ENCODE data around the gene ATPAF2.

Gene ATPAF2

DNA sequence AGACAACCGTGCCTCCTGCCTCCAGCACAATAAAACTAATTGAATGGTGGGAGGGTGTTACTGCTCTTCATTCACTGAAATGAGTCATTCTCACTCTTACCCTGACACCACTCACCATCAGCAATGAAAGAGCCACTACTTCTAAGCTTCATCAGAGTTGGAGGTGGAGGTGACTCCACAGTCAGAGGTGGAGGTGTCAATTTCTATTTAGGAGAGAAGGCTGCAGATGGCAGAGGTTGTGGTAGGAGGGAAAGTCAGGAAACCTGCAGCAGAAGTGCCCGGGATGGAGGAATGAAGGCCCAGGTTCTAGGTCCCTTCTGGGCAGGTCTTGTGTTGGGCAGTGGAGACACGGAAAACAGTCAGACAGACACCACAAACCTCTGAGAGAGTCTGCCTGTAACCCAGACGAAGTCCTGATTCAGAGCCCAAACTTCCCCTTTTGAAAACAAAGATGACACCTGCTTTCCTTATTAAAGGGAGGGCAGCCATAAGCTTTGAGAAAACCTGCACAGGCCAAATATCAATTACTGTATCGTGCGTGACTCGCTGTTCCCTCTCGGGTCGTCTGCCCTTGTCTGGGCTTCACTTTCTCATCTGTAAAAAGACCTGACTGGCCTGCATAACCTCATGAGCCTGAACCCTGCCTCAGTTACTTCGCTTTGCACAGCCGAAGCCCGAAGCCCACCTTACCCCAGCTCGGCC is 668 bp downstream of the ATPAF2 start:
- DNase-seq: peak; percentile 34

DNA sequence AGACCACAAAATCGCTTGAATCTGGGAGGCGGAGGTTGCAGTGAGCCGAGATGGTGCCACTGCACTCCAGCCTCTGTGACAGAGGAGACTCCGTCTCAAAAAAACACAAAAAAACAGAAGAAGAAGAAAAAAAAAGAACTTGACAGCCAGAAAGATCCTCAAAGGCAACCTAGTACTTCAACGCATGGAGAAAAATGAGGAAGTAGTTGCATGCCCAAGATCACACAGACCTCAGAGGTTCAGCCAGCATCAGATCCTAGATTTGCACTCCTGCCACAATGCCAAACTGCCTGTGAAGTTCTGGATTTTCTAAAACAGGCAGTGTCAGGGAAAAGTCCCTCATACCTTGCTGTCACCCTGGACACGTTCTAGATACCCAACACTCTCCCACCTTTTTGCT is 1.5 kb downstream of the ATPAF2 start:
- no peak for DNase-seq

DNA sequence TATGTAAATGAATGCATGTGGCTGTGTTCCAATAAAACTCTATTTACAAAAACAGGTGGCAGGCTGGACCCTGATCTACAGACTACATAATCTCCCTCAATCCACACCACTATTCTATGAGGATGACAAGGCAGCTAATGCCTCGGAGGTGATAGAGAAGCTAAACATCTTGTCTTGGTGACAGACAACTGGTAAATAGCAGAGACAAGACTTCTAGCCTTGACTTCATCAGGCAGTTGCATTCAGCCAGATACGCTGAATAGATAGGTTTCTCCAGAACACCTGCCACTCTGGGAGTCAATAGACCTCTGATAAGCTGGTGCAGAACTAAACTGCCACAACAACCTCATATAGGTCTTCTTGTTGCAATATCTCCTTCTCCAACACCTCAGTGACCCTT is 3.3 kb downstream of the ATPAF2 start:
- no peak for DNase-seq

DNA sequence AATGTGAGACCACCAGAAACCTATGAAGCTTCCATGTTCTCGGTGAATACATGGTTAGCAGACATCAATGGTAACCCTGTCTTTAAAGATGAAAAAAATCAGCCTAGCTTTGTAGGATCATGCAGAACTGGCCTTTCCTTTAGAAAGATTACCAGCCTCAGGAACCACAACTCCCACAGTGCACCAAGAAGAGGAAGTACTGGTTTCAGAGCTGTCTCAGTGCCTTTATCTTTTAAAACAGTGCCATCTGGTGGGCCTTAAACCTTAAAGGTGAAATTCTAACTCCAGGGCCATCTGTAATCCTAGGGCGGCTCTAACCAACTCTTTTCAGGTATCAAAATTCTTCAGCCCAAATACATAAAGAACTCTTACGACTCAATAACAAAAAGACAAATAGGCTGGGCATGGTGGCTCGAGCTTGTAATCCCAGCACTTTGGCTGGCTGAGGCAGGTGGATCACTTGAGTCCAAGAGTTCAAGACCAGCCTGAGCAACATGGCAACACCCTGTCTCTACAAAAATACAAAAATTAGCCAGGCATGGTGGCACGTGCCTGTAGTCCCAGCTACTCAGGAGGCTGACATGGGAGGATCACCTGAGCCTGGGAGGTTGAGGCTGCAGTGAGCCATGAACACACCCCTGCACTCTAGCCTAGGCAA is 5.4 kb downstream of the ATPAF2 start:
- DNase-seq: peak; percentile 48

DNA sequence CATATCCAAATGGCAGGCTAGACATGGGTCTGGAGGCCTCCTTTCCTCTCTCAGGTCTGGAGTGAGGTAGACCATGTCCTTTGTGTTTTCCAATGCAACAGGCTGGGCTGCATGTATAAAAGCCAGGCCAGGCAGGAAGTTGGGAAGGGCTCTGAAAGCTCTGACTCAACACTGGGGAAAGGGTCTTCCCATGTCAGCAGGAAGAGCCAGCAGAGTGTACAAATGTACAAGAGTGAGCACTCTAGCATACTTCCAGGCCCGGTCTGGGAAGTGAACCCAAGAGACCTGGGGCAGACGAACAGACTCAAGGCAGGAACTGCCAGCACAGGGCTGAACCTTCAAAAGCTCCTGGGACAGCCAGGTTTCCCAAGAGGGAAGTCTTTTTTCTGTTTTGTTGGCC is 7.0 kb downstream of the ATPAF2 start:
- no peak for DNase-seq

DNA sequence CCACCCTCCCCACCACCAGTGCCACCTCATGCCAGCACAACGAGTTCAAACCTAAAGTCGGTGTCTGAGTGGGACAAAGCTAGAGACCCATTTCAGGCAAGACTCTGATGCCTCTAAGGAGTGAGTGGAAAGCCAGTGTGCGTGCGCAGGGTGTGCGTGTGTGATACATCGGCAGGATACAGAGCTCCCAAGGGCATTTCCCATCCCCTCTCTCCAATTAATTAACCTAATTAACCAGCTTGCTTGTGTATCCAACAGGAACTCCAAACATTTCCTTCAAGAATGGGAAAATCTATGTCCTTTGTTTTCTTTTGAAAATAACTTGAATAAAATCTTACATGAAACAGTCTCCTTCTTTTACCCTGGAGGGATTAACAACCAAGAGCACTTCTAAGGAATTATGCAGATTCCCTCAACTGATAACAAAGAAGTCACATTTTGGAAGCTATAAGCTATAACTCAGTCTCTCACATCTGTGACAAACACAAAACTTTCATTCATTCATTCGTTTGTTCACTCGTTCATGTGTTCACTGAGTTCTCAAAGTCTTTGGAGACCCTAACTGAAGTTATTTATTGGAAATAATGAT is 9.9 kb downstream of the ATPAF2 start:
- DNase-seq: no peak

DNA sequence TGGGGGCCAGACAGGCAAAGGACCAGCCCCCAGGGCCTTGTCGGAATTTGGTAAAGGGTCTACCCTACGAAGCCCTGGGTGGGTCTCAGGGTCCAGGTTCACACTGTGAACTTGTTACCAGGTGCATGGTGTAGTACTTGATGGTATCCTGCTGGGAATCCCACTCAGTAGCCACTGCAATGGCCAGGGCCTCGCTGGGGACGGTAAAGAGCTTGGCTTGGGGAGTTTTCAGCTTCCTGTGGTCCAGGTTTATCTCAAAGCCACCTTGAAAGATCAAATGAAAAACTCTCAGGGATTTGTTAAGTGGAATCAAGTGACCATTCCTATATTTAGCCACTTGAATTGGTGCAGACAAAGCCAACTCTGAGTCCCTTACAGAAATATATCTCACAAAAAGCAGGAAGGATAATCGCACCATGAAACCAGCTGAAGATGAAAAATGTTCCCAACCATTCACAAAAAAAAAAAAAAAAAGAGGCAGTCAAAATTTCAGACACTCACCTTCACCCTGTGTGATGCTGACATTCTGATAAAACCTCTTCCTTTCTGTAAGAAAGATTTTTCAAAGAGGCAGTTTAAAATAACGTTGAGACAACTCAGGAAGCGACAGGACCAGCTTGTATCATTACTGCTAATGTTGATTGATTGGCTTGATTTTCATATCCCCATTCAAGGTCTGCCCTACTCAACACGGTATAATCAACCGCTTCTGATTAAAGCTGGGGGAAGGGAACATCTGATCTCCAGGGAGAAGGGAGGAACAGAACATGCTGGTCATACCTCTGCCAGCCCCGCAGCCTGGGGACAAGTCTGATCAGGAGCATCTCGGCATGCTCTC is 10.6 kb downstream of the ATPAF2 start:
- no peak for DNase-seq

DNA sequence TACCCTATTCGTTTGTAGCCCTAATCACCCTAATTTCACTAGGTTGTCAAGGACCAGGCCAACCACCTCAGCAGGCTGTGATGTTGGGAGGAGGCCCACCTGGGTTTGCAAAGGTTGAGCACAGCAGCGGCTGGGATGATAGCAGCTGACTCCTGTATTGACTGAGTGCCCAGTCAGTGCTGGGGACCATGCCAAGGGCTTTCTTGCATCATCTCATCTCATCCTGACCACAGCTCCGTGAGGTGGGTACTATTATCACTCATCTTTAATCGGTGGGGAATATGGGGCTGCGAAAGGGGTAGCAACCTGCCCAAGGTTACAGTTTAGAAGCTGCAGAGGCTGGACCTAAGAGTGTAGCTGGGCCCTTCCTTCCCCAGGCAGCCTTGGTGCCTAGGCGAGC is 11.7 kb downstream of the ATPAF2 start:
- DNase-seq: no peak

DNA sequence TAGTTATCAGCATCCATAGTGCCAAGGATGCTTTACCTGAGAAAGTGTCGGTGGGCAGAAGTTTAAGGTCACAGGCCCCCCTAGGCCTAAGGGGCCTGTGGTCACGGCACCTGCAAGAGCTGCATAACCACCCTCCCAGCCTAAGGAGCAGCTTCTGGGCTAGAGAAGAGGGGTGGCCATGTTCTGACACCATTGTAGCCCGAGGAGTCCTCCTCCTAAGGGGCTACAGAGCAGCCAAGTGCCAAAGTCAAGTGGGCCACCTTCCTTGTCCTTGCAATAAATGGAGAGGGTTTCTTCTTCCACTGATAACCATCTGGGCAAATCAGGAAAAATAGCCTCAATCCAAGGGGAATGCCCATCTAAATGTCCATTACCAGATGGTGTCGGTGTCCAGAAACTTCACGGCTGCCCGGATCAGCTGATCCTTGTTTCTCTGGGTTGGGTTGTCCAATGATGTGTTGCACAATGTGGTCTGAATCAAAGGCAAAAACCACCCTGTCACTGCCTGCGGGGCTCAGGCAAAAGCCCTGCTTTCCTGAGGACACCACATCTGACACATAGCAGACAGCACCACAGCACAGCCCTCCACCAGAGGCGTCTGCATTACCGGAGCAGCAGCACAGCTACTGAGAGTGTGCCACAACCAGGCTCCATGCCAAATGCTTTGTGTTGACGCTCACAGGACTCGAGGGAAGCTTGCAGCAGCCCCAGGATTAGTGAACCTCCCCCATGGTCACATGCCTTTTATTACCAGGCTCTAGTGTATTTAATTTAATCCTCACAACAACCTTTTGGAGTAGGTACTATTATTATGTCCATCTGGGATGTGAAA is 12.8 kb downstream of the ATPAF2 start:
- DNase-seq: no peak

DNA sequence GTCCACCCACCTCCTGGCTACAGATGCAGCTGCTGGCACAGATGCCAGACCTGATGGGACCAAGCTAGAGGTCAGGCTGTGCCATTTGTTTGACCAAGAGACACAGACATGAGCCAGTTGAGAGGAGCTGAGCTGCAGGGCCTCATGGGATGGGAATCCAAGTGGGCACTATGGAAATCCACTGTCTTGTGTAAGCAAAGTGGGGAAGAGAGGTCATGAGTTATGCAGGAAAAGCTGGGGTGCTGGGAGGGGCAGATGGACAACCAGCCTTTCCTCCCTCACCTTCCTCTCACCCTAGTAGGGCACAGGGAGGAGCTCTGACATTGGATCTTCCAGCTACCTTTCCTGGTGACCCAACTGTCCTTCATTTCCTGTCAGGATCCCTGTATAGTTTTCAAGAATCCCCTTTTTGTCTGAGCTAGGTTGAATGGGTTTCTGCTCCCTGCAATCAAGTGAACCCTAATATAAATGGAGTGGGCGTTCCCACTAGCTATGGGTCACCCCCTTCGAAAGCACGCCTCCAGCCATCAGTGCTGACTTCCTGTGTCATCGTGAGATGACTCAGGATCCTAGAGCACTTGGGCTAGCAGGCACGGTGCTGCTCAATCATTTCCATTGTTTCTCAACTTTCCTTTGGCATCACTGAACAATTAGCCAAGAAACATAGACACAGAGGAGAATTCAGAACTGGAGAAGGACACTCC is 13.6 kb downstream of the ATPAF2 start:
- peak; percentile 37 for DNase-seq

DNA sequence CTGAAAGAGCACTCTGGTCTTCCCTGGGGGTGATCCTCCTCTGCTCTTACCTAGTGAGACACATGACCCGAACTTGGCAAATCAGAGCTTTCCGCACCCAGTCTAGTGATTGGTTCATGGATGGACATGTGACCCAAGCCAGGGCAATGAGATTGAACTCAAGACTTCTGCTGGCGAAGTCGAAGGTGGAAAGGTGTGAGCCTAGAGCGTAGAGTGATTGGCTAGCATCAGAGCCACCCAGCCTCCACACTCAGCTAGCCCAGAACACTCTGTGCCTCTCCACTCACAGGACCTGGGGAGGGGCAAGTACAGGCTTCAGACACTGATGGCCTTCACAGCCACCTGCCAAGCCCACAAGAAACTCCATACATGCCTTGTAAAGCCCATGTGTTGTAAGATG is 17.6 kb downstream of the ATPAF2 start:
- no peak for DNase-seq

DNA sequence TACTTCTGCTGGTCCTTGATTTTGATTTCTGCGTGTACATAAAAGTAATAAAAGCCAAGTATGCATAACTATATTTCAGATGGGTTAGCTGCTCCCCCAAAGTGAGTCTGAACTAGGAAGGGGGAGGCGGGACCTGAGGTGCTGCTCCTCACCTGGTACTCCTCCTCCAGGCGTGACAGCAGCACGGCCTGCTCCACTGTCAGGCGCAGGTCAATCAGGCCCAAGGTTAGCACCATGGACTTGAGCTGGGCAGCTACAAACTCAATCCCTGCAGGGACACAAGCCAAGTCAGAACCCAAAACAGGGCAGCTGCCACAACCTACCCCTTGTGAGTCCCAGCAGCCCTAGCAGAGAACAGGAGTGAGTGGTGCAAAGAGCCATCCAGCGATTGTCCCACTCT is 18.0 kb downstream of the ATPAF2 start:
- no peak for DNase-seq

DNA sequence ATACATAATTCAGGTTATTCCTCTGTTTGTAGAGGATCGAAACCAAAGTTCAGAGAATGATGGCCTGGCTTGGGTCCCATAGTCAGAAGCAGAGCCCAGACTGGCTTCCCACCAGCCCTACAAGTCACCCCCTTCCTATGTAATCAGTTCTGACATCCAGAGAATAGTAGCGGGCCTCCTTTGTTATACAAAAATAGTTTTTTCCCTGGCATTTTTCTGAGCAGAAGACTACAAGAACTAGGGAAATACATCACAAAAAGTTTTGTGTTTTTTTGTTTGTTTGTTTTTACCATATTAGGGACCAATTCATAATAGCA is 19.2 kb downstream of the ATPAF2 start:
- DNase-seq: no peak

DNA sequence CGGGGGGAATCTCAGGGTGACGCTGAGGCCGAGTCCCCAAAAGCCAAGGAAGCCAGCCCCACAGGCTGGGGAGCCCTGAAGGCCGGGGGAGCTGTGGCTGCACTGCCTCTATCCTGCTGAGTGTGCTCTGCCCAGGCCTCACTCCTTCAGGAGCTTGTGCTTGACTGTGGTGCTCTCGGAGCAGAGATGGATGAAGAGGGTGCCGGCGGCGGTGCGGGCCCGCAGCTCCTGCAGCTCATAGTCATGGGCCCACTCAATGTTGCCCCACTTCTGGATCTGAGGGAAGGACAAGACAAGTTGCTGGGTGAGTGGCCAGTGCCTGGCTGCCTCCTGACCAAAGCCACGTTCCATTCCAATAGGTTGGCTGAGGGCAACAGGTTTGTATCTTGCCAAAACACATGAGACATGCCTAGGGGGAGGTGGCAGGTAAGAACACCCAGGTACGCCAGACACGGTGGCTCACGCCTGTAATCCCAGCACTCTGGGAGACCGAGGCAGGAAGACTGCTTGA is 20.5 kb downstream of the ATPAF2 start:
- DNase-seq: no peak

DNA sequence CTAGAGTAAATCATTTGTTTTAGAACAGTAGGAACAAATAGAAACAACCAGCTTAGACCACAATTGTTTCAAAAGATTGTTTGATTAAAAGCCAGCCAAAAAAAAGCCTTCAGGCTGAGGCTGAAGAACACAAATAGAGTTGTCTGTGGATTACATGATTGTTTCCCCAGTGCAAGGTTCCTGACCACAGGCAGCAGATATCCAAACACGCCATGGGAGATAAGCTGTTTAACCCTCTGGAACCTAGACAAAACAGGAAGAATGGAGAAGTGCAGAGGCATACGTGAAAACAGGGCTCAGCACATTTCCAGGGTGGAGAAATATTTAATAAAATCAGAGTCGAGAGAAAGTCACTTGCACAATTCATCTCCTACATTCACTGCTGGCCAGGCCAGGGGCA is 21.0 kb downstream of the ATPAF2 start:
- no peak for DNase-seq

DNA sequence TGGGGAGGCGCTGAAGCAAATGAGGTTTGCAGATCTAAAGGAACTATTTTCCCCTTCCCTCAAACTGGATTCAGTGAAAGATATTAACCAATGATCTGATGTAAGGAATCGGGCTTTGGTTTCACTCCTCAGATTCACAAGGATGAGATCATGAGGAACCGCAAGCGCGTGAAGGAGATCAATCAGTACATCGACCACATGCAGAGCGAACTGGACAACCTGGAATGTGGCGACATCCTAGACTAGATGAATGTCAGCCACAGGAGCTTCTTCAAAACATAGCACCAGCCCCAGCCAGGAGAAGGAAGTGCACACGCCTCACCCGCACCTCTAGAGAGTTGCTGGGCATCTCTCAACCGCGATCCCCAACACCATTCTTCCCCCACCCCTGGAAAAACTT is 22.5 kb downstream of the ATPAF2 start:
- DNase-seq: no peak

DNA sequence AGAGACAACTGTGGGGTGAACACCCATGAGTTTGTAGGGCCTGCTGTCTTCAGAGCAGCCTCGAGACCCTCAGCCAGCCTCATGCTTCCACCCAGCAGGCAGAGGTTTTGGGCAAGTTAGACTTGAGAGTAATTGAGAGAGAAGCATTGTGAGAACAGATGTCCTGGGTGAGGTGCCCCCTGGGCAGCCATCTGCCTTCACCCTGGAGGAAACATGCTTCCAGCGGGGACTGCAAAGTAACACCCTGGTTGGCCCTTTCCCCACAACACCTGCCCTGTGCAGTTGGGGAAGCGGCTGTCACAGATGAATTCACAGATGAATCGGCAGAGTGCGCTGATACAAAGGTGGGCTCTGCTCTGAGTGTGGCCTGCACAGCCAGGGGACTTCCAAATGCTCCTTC is 23.4 kb downstream of the ATPAF2 start:
- no peak for DNase-seq

DNA sequence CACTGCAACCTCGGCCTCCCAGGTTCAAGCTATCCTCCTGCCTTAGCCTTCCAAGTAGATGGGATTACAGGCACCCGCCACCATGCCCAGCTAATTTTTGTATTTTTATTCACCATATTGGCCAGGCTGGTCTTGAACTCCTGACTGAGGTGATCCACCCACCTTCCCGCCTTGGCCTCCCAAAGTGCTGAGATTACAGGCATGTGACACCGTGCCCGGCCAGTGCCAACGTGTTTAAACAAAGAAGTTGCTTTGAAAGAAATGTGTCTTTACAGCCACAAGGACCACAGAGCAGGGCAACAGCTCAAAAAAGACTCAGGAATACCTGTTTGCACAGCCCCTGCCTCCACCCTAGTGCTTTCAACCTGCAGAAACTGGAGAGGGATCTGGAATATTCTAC is 25.0 kb downstream of the ATPAF2 start:
- no peak for DNase-seq

DNA sequence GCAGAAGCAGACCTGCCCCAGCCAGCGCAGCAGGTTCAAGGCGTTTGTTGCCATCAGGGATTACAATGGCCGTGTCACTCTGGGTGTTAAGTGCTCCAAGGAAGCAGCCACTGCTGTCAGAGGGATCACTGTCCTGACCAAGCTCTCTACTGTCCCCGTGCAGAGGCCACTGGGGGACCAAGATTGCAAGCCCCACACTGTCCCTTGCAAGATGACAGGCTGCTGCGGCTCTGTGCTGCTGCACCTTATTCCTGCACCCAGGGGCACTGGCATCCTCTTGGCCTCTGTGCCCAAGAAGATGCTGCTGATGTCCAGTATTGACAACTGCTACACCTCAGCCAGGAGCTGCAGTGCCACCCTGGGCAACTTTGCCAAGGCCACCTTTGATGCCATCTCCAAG is 27.7 kb downstream of the ATPAF2 start:
- DNase-seq: no peak

DNA sequence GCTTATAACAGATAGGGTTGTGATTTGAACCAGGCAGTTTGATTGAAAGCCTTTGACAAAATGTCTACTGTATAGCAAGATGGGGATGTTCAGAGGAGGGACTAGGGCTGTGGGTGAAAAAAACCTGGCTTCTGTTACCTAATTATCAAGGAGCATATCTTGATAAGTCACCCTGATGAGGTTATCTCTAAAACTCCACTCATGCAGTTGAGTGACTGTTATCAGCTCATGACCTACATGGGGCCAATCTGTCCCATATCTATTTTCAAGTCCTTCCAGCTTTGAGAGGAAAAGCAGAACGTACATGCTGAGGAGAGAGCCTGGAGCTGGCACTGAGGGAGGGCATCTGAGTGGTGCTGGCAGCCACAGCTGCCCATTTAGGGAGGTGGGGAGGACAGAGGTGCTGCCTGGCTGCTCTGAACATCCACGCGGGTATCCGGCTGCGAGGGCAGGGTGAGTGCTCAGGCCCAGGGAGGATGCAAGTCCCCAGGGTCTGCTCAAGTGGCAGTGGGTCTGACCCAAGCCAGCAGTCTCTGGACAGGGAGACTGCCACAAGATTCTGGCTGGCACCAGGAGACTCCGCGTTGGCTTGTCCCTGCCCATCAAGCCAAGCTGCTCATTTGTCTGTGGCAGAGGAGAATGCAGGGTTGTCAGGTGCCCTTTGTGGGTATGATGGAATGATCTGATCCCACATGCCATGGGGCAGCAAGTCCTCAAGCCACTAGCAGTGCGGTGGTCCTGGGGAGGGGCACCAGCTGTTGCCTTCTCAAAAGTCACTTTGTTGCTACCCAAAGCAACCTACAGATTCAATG is 29.2 kb downstream of the ATPAF2 start:
- DNase-seq: no peak
